GM18505 (cell line): ENCODE data around the gene IGF1R.

Experiments
- ATAC-seq: cut with Tn5 transposase; IDR thresholded peaks from one replicate; pipeline ENCODE4 v1.9.1; 2021; ENCODE audit not compliant: unreplicated experiment
- POLR2A ChIP-seq: IDR thresholded peaks from 4 replicates; pipeline ENCODE4 v1.6.1; 2011; ENCODE audit warnings: borderline replicate concordance; ENCODE audit not compliant: insufficient read depth, insufficient read length; ENCODE audit errors: extremely low read depth

IGF1R gene

DNA sequence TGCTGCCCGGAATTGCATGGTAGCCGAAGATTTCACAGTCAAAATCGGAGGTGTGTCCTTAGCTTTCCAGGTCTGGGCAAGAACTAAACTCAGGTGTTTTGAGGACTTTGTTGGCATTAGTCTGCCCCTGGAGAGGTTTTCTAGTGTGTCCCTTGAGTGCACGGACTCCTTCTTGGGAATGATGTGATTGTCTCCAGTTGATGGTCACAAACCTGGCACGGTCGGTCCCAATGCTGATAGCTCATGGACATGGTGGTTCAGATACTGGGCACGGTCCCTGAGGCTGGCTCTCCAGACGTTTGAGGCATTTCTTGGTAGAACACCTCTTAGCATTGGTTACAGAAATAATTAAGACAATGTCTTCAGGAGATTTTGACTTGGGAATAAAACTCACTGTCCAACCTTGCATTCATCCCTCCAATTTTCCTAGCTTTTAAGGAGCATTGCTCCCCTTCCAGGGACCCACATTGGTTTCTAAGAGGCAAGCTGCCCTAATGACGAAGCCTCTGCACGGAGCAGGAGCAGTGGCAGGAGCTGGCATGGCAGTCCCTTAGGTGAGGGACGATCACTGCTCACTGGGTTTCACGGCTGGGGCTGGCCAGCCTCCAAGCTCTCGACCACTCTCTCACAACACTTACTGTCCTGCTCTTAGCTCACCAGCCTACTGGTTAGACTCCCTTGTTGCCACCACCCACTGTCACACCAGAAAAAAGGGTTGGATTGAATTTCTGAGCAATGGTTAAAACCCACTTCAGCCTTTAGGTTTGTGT lies 291.2 kb downstream of the IGF1R start:
- TF ChIP-seq POLR2A, result no peak
- no peak for ATAC-seq

- ATAC-seq, result no peak
- no peak for TF ChIP-seq POLR2A
Observed at GRCh38 chr15:98941595-98942255, 293.4 kb downstream of the IGF1R start.

DNA sequence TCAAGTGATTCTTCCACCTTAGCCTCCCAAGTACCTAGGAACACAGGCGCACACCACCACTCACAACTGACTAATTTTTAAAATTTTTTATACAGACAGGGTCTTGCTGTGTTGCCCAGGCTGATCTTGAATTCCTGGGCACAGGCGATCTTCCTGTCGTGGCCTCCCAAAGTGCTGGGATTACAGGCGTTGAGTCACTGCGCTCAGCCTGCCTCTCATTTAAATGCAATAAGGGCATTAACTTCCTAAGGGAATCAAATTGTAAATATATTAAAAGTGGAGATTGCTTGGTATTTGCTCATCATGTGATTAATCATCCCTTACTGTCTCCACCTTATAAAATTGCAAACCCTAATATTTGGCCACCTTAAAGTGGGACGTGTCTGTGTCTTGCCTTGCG lies 294.1 kb downstream of the IGF1R start:
- no peak for TF ChIP-seq POLR2A
- ATAC-seq, result no peak

- no peak for ATAC-seq
- no peak for TF ChIP-seq POLR2A
Observed at GRCh38 chr15:98943051-98943508, 294.7 kb downstream of the IGF1R start.

- no peak for TF ChIP-seq POLR2A
- ATAC-seq, result no peak
Observed at GRCh38 chr15:98943601-98944151, 295.3 kb downstream of the IGF1R start.

DNA sequence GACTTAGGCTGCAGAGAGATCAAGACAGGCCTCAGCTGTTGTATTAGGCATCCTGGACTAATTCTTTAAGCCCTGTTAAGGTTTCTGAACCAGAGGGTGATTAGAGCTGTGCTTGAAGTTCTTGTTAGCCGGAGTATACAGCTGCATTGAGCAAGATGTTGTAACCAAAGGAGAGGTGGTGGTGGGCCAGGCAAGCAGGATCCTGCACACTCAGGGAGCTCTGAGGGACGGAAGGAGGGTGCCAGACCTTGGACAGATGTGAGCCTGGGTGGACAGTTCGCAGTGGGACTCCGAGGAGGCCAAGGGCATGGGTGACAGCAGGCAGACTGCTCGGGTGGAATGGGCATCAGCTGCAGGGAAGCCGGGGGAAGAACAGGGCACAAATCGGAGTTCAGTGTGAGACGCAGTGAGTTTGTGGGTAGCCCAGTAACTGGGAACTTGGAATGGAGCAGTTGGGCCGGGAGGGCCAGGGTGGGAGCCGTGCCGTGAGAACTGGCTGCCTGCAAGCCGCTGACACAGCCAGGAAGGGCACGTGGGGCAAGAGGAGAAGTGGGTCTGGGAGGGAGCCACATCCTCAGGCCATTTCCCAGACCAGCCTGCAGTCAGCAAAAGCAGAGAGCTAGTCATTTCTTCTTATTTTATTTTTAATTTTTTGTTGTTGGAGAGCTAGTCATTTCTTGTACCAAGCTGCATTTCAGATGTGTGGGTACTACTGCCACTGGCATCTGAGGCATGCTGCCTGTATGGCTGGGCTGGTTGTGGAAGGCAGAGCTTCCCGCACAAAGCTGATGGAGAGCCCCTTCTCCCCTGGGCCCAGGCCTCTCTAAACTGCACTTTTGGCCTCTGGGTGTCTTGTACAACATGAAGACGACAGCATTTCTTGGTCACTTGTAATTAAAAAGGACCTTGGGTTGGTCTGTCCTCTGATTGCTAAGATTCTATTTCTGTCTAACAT lies 298.2 kb downstream of the IGF1R start:
- ATAC-seq, result no peak
- TF ChIP-seq POLR2A, result no peak

DNA sequence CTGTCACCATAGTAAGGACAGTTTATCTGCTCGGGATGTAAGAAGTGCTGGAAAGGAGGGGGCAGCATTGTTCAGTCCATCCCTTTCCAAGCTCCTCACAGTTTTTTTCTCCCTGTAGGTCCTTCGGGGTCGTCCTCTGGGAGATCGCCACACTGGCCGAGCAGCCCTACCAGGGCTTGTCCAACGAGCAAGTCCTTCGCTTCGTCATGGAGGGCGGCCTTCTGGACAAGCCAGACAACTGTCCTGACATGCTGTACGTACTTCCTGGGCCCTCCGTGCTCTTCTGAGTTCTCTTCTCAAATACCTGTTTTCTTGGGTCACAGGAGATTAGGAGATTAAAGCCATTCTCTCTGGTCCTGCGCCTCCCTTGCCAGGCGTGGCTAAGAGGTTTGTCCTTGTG lies 300.1 kb downstream of the IGF1R start:
- TF ChIP-seq POLR2A, result no peak
- no peak for ATAC-seq

DNA sequence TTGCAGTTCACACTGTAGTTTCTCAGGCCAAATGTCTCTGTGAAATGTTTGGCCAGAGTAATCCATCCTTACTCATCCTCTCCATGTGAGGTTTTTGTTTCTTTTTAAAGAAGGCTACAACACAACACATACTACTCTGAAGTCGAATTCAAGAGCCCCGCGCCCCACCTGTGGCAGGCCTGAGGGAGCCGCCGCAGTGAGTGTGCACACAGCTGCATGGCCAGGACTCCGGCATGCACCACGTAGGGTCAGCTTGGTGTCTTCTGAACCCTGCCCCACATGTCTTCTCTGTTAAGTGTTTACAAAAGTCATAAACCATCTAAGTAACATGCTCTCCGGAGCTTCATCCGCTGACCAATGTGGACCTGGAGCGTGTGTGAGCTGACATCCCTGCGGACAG lies 300.6 kb downstream of the IGF1R start:
- ATAC-seq, result no peak
- no peak for TF ChIP-seq POLR2A

GRCh38 chr15:98949624-98950023 lies 301.3 kb downstream of the IGF1R start:
- ATAC-seq, result no peak

DNA sequence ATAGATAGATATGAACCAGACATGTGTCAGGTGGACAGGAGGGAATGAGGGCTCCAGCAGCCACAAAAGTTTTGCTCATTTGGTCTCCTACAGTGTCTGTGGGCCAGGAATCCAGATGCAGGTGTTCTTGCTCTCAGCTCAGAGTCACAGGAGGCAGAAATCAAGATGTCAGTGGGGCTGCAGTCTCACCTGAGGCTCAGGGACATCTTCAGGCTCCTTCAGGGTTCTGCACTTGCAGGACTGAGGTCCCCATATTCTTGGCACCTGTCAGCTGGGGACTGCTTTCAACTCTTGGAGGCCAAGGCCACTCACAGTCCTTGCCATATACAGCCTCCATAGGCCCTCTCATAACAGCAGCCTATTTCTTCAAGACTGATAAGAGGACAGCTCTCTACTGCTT lies 301.9 kb downstream of the IGF1R start:
- no peak for ATAC-seq
- no peak for TF ChIP-seq POLR2A

More at GRCh38 chr15:98949624-98950023, 301.3 kb downstream of the IGF1R start:
- TF ChIP-seq POLR2A, result no peak

DNA sequence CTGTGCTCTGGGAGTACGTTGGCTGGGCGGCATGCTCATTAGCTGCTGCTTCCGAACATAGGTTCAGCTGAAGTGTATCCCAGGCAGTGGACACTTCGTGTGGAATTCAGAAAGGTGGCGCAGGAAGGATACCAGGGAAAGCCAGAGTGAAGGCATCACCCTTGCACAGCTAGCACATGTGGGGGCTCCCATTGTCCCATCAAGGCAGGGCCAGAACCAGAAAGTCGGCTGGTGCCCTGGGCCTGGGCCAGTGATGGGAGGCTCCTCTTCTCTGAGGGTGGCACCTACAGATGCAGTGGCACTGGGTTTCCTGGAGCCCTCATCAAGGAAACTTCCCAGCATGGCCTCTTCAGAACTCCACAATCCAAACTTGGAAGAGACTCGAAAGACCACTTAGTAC lies 302.7 kb downstream of the IGF1R start:
- no peak for TF ChIP-seq POLR2A
- ATAC-seq, result no peak

DNA sequence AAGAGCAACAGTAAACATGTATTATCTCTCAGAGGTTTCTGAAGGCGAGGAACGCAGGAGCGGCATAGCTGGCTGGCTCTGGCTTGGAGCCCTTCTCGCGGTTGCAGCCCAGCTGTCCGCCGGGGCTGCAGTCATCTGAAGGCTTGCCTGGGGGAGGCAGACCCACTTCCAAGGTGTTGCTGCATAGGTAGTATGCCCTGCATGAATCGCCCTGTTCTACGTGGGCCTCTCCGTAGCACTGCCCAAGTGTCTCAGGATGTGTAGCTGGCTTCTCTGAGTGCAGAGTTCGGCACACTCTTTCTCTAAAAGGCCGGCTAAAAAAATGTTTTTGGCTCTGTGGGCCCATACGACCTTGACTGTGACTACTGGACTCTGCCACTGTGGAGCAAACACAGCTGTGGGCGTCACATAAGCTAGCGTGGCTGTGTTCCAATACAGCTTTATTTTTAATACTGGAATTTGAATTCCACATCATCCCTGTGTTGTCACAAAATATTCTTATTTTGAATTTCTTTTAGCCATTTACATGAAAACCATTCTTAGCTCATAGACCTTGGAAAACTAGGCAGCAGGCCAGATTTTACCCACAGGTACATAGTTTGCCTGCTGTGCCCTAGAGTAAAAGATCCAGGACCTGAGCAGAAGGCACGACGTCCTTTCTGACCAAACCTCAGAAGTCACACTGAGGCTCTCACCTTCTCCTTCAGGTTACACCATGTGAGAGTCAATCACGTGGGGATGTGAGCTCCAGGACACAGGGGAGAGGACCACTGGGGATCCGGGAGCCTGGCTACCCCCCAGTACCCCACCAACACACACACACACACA lies 303.4 kb downstream of the IGF1R start:
- no peak for TF ChIP-seq POLR2A
- ATAC-seq, result no peak

GRCh38 chr15:98952381-98952803 lies 304.1 kb downstream of the IGF1R start:
- TF ChIP-seq POLR2A, result no peak
- ATAC-seq, result peak; percentile 91
